ENCODE measurements around the gene XCL1.
A peak's percentile ranks its signal among the peaks of the same experiment; 100 is the strongest.
"Not testable (repeated sequence)": the region's sequence is repeated elsewhere in the genome, so short reads cannot be mapped to it uniquely, and the experiment has no call there.

Gene XCL1

DNA sequence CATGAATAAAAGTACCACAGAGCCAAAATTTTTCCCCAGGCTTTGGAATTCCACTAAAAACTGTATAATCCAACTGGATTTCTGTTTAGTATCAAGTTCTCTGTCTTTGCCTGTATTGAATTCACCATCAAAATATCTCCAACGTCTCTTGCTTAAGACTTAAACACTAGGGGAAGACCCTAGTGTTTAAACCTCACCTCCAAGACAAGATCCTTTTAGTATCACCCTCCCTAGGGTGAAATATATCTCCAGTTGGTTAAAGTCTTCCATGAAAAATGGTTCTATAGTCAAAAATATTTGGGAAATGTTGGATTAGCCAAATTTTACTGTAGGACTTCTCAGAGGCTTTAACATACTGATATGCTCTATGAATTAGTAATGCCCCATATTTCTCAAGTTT lies 8.1 kb upstream of the XCL1 start:
- DNase-seq: no peak

DNA sequence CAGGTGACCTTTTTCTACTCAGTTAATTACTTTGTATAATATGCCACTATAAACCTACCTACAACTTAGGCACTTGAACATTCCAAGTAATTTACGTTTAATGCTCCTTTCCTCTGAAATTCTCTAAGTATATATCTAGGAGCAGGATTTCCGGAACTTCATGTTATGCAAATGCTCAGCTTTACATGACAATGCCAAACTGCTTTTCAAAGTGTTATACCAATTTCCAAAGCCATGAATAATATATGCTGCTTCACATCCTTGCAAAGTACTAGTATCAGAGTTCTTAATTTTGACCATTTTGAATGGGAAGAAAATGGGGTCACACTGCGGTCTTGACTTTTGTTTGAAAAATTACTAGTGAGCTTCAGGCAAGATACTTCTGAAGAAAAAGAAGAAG lies 5.8 kb upstream of the XCL1 start:
- no peak for DNase-seq

DNA sequence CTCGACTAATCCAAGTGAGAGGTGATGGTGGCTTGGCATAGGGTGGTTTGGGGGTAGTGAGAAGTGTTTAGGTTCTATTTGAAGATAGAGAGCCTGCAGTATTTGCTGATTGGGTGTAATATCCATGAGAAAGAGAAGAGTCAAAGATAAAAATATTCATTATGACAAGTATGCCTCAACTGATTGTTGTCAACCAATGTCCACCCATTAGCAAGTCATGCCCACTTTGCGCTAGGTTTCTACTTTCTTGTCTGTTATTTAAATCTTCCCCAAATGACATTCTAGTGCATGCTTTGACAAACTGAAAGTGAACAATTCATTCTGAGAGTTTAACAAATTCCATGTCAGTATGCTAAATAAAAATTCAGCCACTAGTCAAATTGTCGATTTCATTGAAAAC lies 3.8 kb upstream of the XCL1 start:
- no peak for DNase-seq

DNA sequence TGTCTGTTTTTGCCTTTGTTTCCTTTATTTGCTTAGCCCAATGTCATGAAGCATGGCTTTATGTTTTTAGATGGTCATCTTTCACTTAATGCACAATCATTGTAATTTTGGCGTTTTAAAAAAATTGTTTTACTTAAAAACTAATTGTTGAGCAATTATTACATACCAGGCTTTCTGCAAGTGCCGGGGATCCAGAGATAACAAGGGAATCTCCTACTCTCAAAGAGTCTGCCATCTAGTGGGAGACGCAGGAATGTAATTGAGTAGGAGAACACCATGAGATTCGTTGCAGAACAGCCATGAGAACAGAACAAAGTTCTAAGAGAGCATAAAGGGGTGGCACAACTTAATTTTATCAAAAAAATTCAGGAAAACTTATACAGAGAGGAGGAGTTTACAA lies 2.2 kb upstream of the XCL1 start:
- DNase-seq: not testable (repeated sequence)

DNA sequence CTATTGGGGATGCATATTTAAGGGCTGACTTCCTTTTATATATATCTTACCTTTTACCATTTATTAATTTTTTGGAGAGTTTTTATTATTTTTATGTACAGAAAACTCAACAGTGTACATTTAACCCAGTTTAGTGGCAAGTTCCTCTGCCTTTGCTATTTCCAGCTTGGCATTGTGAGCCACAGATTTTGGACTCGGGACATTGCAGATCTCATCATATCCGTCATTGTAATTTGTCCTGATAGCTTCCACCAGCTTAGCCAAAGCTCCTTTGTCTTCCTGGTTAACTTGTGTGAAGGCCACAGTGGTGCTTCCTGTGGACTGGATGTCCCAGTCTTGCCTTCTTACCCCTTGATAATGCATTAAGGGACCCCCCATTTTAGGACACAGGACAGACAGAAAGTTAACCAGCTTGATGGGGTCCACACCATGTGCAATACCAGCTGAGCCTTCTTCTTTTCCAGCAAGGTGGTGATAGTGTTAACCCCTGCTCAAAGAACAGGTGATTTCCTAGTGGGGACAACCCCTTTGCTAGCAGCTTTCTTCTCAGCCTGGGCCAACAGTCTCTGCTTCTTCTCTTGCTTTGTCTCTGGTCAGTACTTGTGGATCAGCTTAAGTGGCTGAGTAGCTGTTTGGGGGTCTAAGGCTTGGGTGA lies 2.3 kb downstream of the XCL1 start:
- not testable (repeated sequence) for DNase-seq

DNA sequence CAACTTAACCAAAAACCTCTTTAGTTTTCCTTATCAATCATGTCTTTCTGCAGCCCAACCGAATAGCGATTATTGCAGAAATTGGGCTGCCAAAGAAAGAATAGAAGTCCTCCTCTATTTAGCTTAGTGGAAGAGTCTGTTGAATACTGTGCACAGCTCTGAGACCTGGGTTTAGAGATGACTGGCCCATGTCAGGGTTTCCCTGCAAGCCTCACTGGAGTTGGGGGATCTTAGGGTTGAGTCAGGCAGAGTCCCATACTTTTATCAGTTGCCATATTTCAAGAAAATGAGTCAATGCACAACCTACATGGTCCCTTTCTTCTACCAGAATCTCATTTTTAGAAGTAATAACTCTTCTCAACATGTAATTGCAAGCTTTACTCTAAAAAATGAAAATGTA lies 3.9 kb downstream of the XCL1 start:
- not testable (repeated sequence) for DNase-seq

DNA sequence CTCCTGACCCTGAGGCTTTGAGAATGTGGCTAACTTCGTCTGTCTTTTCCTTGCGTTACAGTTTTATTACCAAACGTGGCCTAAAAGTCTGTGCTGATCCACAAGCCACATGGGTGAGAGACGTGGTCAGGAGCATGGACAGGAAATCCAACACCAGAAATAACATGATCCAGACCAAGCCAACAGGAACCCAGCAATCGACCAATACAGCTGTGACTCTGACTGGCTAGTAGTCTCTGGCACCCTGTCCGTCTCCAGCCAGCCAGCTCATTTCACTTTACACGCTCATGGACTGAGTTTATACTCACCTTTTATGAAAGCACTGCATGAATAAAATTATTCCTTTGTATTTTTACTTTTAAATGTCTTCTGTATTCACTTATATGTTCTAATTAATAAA lies 4.6 kb downstream of the XCL1 start:
- DNase-seq: not testable (repeated sequence)

DNA sequence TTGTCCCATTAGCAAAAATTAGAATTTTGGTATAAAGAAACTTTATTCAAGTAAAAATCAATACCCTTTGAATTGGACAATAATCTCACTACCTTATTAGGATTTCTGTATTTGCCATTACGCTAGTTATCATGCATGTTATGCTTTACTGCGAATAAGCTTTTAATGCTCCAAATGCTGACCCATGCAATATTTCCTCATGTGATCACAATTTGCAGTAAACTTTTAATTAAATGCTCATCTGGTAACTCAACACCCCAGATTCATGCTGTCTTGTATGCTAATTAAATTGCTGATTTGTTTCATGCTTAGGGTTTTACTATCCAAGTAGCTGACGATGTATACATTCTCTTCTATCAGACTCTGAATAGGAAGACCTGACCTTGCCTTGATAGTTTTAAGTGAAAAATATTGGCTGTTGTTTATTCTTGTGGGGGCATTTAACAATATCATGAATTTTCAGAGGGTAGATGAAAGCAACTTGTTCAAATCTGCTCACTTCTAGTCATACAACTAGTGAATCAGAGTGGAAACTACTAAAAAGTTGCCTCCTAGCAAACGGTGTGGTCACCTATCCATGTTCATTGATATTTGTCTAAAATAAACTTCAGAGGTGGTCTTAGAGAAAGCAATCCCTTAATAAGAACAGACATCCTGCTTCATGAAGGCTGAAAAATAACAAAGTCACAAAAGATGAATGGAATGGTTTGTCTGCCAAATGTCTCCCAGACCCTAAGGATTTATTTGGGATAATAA lies 5.6 kb downstream of the XCL1 start:
- no peak for DNase-seq

DNA sequence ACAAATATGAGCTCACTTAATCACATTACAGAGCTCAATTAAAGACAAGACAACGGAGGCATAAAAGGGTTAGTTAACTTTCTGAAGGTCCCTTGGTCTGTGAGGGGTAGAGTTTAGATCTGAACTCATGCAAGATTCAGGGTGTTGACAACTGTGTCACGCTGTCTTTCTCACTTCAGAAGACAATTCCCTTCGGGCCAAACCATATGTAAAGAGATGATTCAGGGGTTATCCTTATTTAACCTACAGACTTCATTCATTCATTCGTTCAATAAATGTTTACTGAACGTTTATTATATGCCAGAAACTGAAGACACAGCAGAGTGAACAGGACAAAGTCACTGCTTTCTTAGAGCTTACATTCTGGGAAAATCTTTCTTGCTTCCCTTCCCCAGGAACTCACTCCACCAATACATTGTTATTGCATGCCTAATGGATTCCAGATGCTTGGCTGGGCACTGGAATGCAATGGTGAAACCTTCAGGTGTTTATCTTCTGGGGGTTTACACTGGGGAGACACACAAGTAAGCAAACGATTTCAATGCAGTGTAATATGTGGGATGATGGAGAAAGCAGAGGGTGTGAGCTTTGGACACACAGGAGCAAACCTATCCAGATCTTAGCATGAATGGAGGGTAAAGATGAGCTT lies 6.4 kb downstream of the XCL1 start:
- DNase-seq: no peak

DNA sequence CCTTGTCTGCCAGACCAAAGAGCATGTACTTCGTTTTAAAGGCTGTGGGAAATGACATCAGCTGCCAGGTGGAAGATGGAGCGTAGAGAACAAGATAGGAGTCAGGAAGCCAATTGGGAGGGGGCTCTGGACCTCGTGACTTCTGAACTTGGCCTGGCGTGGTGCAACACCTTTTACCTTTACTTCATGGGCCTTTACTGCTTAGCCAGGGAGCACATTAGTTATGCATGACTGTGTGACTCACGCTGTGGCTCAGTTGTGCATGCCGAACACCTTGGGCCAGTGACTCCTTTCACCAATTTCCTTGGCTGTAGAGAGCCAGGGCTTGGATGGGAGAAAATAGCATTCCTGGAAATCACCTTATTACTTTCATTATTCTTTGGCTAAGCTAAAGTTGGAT lies 7.2 kb downstream of the XCL1 start:
- no peak for DNase-seq

DNA sequence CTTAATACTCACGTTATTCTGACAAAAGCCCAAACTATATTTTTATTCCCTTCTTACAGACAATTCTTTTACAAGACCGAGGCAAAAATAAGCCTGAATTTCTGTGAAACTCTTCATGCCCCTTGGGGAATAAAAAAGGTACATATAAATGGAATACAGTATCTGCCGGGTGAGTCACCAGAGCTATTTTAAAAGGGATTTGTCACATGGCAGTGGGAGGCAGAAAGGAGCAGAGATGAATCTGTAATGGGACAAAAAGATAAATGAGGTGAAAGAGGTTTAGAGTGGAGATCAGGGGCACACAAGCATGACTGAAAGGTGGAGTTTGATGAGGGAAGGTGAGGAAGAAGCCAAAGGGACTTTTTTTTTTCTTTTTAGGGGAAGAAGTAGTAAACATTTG lies 8.8 kb downstream of the XCL1 start:
- no peak for DNase-seq

DNA sequence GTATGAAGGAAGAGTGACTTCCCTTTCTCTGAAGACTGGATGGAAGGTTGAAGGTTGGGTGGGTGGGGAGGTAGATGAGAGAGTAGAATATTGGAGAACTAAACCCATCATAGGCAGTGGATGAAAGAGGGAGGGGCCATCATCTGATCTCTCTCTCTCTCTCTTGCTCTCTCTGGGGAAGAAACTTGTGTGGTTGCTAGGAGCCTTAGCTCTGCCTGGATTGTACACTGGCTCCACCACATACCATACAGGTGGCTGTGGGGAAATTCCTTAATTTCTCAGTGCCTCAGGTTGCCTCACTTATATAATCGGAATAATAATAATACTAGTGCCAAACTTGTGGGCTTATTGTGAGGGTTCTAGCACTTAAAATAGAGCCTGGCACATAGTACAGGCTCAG lies 9.5 kb downstream of the XCL1 start:
- no peak for DNase-seq

DNA sequence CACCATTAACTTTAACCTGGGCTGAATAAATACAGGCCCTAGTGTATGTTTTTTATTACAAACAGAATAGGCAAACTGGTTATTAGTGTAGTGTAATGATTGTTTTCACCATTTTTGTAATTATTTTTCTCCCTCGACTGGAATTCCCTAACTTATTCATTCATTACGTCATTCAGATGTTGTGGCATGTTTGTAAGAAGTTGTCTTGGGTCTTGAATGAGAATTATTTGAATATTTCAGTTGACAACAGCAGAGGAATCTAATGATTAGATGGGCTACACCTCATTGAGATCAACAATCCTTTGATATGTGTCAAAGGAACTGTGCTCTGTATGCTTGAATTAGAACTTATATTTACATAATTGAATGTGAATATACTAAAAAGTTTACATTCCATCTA lies 12.8 kb downstream of the XCL1 start:
- no peak for DNase-seq

DNA sequence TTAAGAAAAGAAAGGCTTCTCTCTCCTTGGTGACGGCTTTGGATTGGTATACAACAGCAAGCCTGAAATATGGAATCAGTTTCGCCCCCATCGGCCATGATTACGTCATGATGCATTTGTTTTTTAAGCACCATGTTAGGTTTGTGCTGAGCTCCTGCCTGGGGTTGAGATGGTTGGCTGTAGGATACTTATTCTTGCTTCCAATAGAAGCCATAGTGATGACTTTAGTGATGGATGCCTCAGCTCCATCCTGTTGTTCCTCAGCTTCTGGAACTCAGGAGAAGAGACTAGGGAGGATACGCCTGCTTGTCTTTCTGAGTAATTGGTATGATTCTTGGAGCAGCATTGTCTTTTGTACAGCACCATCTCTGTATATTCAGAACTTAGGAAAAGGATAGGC lies 14.7 kb downstream of the XCL1 start:
- DNase-seq: no peak

DNA sequence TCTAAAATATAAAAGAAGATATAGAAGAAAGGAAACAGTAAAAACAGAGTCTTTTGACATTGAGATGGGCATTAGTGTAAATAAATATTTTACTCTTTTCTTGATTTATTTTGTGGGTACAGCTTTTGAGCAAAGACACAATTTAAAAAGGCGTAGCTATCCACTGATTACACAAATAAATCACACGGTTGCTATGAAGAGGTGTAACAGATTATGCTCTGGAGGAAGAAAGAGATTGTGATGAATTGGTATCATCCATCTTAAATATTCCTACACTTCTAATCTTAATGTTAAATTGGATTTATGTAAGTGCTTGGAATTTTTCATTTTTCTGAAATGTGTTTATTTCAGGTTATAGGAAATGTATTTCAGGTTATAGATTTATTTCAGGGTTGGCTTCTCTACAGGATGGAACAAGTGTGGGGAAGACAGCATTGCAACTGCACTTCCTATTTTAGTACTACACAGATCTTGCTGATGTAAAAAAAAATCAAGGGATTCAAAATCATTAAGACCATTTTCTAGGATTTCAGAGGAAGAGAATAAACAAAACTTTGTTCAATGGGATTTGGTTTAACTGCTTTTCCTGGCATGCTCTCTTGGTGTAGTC lies 15.3 kb downstream of the XCL1 start:
- no peak for DNase-seq

DNA sequence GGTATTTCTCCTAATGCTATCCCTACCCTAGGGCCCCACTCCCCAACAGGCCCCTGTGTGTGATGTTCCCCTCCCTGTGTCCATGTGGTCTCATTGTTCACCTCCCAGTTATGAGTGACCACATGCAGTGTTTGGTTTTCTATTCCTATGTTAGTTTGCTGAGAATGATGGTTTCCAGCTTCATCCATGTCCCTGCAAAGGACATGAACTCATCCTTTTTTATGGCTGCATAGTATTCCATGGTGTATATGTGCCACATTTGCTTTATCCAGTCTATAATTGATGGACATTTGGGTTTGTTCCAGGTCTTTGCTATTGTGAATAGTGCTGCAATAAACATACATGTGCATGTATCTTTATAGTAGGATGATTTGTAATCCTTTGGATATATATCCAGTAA lies 19.0 kb downstream of the XCL1 start:
- DNase-seq: not testable (repeated sequence)

DNA sequence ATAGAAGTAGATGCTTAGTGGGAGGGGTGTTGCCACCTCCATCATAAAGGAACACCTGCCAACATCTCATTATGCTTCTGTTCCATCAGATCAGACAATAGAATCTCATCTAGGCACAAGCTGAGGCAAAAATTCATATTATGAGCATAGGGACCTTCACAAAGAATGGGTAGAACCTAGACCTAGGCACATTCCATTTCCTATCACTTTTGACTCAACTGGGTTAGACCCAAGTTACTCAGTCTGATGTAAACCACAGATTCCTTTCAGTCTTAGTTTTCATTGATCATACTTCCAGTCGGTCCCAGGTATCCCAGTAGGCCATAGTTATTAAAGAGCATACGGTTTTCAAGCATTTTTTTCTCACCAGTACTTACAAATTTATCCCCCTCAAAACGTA lies 21.7 kb downstream of the XCL1 start:
- DNase-seq: no peak

DNA sequence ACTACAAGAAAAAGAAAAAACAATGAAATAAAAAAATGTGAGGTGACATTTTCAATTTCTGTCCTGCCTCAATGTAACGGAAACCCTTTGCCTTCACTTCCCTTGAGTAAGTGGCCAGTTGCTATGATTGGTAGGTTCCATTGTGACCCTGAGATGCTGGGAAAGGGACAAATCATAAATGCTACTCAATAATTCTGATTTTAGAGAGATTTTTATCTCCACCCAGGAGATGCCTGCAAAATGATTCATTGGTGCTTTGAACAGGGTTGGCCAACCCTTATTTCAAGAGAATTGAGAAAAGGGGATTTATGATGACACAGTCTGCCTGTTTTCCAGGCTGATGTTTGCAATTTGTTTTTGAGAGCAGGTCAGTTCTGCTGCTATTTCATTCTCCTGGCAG lies 22.5 kb downstream of the XCL1 start:
- DNase-seq: no peak

DNA sequence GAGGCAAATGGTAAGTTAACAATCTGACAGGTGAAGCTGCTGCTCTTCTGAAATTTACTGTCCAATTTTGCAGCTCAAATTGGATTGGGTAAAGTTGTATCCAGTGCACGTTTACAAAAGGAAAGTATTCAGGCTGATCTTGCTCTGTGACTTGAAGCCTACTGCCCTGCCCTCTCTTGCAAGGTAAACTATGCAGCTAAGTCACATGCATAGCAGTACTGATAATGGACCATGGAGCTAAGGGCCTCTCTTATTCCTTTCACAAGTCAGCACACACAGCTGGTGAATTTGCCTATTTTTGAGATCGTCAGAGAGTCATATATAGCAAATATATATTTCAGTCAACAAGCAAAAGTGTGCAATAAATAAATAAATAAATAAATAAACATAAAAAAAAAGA lies 23.2 kb downstream of the XCL1 start:
- no peak for DNase-seq

DNA sequence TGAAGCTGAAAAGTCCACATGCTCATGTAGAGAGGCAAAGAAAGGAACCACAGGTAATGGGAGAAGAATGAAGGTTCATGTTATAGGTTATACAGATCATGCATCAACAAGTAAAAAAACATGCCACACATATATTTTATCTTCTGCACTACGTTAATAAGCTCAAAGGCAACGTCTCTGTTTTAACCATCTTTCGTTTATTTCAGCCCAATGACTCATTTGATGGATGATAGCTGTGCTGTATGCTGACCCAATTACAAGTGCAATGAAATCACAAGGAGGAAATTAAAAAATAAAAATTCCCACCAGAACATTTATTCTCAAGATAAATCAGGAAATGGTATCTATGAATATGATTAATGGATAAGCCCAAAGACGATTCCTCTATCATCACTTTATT lies 24.6 kb downstream of the XCL1 start:
- no peak for DNase-seq

DNA sequence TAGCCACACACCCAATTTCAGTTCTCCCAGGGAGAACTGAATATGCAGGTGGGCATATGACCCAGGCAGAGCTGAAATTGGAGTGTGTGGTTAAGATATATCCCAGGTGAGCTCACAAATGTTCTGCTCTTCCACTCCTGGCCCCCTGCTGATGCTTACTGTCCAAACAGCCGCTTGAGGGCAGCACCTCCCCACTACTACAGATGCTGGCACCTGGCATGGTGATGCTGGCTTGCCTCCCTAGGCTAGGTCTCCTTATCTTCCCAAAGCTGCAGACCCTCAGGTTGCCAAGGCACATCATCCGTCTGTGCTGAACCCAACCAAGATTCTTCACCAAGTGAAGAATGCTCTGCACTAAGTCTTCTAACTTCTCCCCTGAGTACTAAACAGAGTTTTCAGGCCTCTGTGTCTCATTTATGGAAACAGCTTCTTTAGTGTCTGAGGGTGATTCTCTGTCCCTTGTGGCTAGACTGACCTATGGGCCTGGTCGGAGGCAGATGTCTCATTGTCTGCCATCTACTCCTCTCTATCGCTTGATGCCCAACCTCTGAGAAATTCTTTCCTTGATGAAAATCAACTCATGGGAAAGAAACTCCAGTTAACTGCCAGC lies 27.2 kb downstream of the XCL1 start:
- DNase-seq: peak; percentile 74

DNA sequence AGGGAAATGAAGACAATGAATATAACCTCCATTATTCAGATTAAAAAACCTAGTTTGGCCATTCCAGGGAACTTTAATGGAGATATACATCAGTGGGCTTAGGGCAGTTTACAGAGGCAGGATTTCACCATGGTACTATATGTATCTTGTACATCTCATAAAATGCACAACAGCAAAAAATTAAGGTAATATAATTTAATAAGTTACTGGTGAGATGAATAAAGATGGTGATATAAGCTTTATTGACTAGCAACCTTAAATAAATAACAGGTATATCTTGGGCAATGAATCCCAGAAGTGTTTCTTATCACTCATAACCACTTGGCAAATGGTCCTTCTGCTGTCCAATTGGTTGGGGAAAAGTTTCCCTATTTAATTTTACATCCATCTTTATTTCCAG lies 29.0 kb downstream of the XCL1 start:
- no peak for DNase-seq

DNA sequence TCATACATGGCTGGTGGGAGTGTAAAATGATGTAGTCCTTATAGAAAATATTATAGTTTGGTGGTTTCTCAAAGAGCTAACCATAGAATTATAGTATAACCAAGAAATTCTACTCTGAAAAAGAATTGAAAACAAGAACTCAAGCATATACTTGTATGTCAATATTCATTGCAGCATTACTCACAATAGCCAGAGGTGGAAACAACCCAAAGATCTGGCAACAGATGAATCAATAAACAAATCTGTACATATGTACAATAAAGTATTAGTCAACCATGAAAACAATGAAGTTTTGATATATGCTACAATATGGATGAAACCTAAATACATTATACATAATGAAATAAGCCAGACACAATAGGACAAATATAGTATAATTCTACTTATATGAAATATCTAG lies 29.7 kb downstream of the XCL1 start:
- DNase-seq: no peak

Data from activated naive CD4-positive, alpha-beta T cell treated with anti-CD3 and anti-CD28 coated beads, Interleukin-2, amount 50 U/mL, for 16 hours (primary cell).